Liver (tissue), 9 donors: ENCODE measurements around the gene SPACA5. TPM values are rescaled to one million over a fixed set of nuclear protein-coding genes. Genes with fewer than 3 reads are reported as not detected.

Source experiments
- DNase-seq: peaks from one replicate; pipeline ENCODE4 v3.0.0-alpha.2; 2017; ENCODE audit warnings: low spot score
- H3K27ac ChIP-seq, 2 donors: one replicate each; pipeline ENCODE4 v1.7.0; 2013; ENCODE audit warnings: inconsistent platforms in 2 of 2, low read length in 2 of 2, control low read depth in 1 of 2, low read depth in 1 of 2, mild to moderate bottlenecking in 1 of 2
- H3K27me3 ChIP-seq, 4 donors: one replicate each; pipeline versions ENCODE4 v1.6.1 to v1.7.0; 2013; ENCODE audit warnings: low read length in 3 of 4, inconsistent platforms in 1 of 4, mild to moderate bottlenecking in 1 of 4, moderate library complexity in 1 of 4; ENCODE audit not compliant: control insufficient read depth in 4 of 4, insufficient read depth in 4 of 4
- H3K36me3 ChIP-seq, 4 donors: one replicate each; pipeline versions ENCODE4 v1.6.1 to v1.7.0; 2013; ENCODE audit warnings: low read length in 3 of 4, mild to moderate bottlenecking in 3 of 4, low read depth in 1 of 4, moderate library complexity in 1 of 4; ENCODE audit not compliant: control insufficient read depth in 4 of 4, insufficient read depth in 3 of 4
- H3K4me1 ChIP-seq, 4 donors: one replicate each; pipeline versions ENCODE4 v1.6.1 to v1.7.0; 2013; ENCODE audit warnings: low read length in 3 of 4, mild to moderate bottlenecking in 3 of 4, moderate library complexity in 1 of 4; ENCODE audit not compliant: control insufficient read depth in 4 of 4, insufficient read depth in 4 of 4
- H3K4me3 ChIP-seq, 3 donors: one replicate each; pipeline versions ENCODE4 v1.6.1 to v1.7.0; 2013; ENCODE audit warnings: low read length in 3 of 3, control low read depth in 1 of 3, low read depth in 1 of 3, mild to moderate bottlenecking in 1 of 3
- H3K9ac ChIP-seq, 2 donors: one replicate each; pipeline ENCODE4 v1.7.0; 2013; ENCODE audit warnings: low read length in 2 of 2, mild to moderate bottlenecking in 2 of 2, moderate library complexity in 2 of 2, control low read depth in 1 of 2, low read depth in 1 of 2
- H3K9me3 ChIP-seq, 4 donors: one replicate each; pipeline versions ENCODE4 v1.6.1 to v1.7.0; 2013; ENCODE audit warnings: low read length in 3 of 4; ENCODE audit not compliant: control insufficient read depth in 4 of 4
- CTCF ChIP-seq: fragments of 150-350 bp; IDR thresholded peaks from 2 replicates; pipeline ENCODE4 v1.5.1; 2017; ENCODE audit warnings: improper control_type of control experiment, low read depth, low read length; ENCODE audit not compliant: missing input control
- EGR1 ChIP-seq, 2 donors: IDR thresholded peaks; 2 replicates each; pipeline ENCODE4 v1.6.1; 2016 to 2018; ENCODE audit warnings: antibody characterized with exemption in 2 of 2, low read depth in 2 of 2
- FOXA1 ChIP-seq: IDR thresholded peaks from 2 replicates; pipeline ENCODE4 v1.6.1; 2016; ENCODE audit warnings: antibody characterized with exemption
- FOXA2 ChIP-seq: IDR thresholded peaks from 2 replicates; pipeline ENCODE4 v1.6.1; 2016; ENCODE audit warnings: antibody characterized with exemption
- GABPA ChIP-seq, 2 donors: IDR thresholded peaks in 1 of 2; conservative IDR thresholded peaks in 1 of 2; 2 replicates each; pipeline ENCODE4 v1.6.1; 2016; ENCODE audit warnings: antibody characterized with exemption in 2 of 2, mild to moderate bottlenecking in 1 of 2, moderate library complexity in 1 of 2
- HNF4A ChIP-seq, 2 donors: conservative IDR thresholded peaks; 2 replicates each; pipeline ENCODE4 v1.6.1; 2016; ENCODE audit warnings: antibody characterized with exemption in 2 of 2, mild to moderate bottlenecking in 2 of 2
- HNF4G ChIP-seq: IDR thresholded peaks from 2 replicates; pipeline ENCODE4 v1.6.1; 2016; ENCODE audit warnings: antibody characterized with exemption
- JUND ChIP-seq, 2 donors: IDR thresholded peaks; 2 replicates each; pipeline ENCODE4 v1.6.1; 2016; ENCODE audit warnings: antibody characterized with exemption in 2 of 2
- NR2F2 ChIP-seq: IDR thresholded peaks from 2 replicates; pipeline ENCODE4 v1.6.1; 2016; ENCODE audit warnings: antibody characterized with exemption
- RAD21 ChIP-seq, 2 donors: IDR thresholded peaks; 2 replicates each; pipeline ENCODE4 v1.6.1; 2016; ENCODE audit warnings: antibody characterized with exemption in 2 of 2, mild to moderate bottlenecking in 2 of 2
- RXRA ChIP-seq, 2 donors: IDR thresholded peaks; 2 replicates each; pipeline ENCODE4 v1.6.1; 2017 to 2018; ENCODE audit warnings: antibody characterized with exemption in 2 of 2, mild to moderate bottlenecking in 1 of 2
- SP1 ChIP-seq: IDR thresholded peaks from 2 replicates; pipeline ENCODE4 v1.6.1; 2018; ENCODE audit warnings: antibody characterized with exemption, mild to moderate bottlenecking
- TAF1 ChIP-seq: conservative IDR thresholded peaks from 2 replicates; pipeline ENCODE4 v1.6.1; 2016; ENCODE audit warnings: antibody characterized with exemption, mild to moderate bottlenecking
- YY1 ChIP-seq: IDR thresholded peaks from 2 replicates; pipeline ENCODE4 v1.6.1; 2016; ENCODE audit warnings: antibody characterized with exemption, mild to moderate bottlenecking
- ZBTB33 ChIP-seq: IDR thresholded peaks from 2 replicates; pipeline ENCODE4 v1.6.1; 2016; ENCODE audit warnings: antibody characterized with exemption
- WGBS: extraction: QIAGEN DNeasy Blood & Tissue Kit; methylation state at CpG from one replicate; pipeline ENCODE4 v1.1.7; 2013; 5-methylcytosine and 5-hydroxymethylcytosine counted together
- polyA plus RNA-seq, 2 donors: library from polyadenylated mRNA; stranded (reverse) in 1 of 2; unstranded in 1 of 2; fragments of 200-250 nt in 1 of 2; fragments of >200 nt in 1 of 2; fragmentation: Nextera tagmentation in 1 of 2; extraction: Ambion mirVana in 1 of 2; gene quantifications; one replicate each; pipeline versions ENCODE4 v1.2.1 to v1.2.3, GENCODE V29; 2013 to 2015
- total RNA-seq, 2 donors: library from RNA; depleted of rRNA; stranded (reverse); fragments of >200 nt; gene quantifications; one replicate each; pipeline ENCODE4 v1.2.3, GENCODE V29; 2014
- TF ChIP-seq, protein P1 (sequence below): IDR thresholded peaks from 2 replicates; pipeline ENCODE4 v1.6.1; 2016; ENCODE audit warnings: antibody characterized with exemption
- TF ChIP-seq, protein P2 (sequence below): IDR thresholded peaks from 2 replicates; pipeline ENCODE4 v1.6.1; 2016; ENCODE audit warnings: antibody characterized with exemption
- donor health status: healthy.
- donor health status: healthy.
- donor health status: healthy.
- donor health status: healthy.
- donor health status: healthy.

SPACA5 gene
- total and polyA plus RNA-seq, 4 donors = not detected

GRCh38 chrX:48045410-48046311, 38.9 kb downstream of the SPACA5 start:
- Histone ChIP-seq H3K27me3 (no peaks in the 10 kb centered on the region), H3K27ac (peak overlapping the region in 1 of 2 donors; percentile 18), H3K9ac (no peak overlapping the region), H3K9me3 (peaks cover 0 to 2% (median 0%) of the 10 kb centered on the region in 4 donors), H3K4me3 (no peak overlapping the region), H3K36me3 (no peaks in the 10 kb centered on the region), H3K4me1 (no peaks in the 10 kb centered on the region)
- 78% methylated on average over 8 of the region's 8 CpGs for WGBS
- DNase-seq = no peak
- peak in 1 of 2 donors; percentile 24 for TF ChIP-seq JUND (IDR thresholded peaks at IDR 0.05)
- TF ChIP-seq HNF4A (conservative IDR thresholded peaks at IDR 0.05) = no peak
- TF ChIP-seq CTCF = no peak
- no peak for TF ChIP-seq HNF4G
- TF ChIP-seq NR2F2 = peak; percentile 25

DNA sequence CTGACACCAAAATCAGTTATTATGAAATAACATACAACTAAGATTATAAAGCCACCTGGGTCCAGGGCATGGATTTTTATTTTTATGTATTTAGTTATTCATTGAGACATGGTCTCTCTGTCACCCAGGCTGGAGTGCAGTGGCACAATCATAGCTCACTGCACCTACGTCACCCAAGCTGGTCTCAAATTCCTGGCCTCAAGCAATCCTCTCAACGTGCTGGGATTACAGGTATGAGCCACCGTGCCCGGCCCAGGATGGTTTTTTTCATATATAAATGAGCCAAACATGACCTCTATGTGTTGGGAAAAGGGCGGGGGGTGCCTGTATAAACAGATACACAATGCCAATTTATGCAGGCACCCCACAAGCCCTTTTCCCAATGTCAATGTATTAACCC, 40.1 kb downstream of the SPACA5 start:
- Histone ChIP-seq H3K4me3 (no peak overlapping the region), H3K9me3 (peaks cover 0 to 2% (median 0%) of the 10 kb centered on the region in 4 donors), H3K27me3 (no peaks in the 10 kb centered on the region), H3K27ac (no peak overlapping the region), H3K9ac (no peak overlapping the region), H3K36me3 (no peaks in the 10 kb centered on the region), H3K4me1 (no peaks in the 10 kb centered on the region)
- no peak for DNase-seq
- WGBS = 92% methylated on average over 5 of the region's 5 CpGs
- TF ChIP-seq HNF4G (no peak), TAF1 (no peak), SP1 (no peak), FOXA1 (no peak), ZBTB33 (no peak), CTCF (no peak), JUND (IDR thresholded peaks at IDR 0.05) (no peak), GABPA (IDR thresholded peaks at IDR 0.05 in 1 of 2, conservative IDR thresholded peaks at IDR 0.05 in 1 of 2) (no peak), EGR1 (IDR thresholded peaks at IDR 0.05; ENCODE audit: low read depth in 2 of 2) (no peak), RXRA (IDR thresholded peaks at IDR 0.05) (no peak), YY1 (no peak), RAD21 (IDR thresholded peaks at IDR 0.05) (no peak), HNF4A (conservative IDR thresholded peaks at IDR 0.05) (no peak), FOXA2 (no peak)
- TF ChIP-seq, protein P1, sequence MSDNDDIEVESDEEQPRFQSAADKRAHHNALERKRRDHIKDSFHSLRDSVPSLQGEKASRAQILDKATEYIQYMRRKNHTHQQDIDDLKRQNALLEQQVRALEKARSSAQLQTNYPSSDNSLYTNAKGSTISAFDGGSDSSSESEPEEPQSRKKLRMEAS = no peak
- TF ChIP-seq, protein P2, sequence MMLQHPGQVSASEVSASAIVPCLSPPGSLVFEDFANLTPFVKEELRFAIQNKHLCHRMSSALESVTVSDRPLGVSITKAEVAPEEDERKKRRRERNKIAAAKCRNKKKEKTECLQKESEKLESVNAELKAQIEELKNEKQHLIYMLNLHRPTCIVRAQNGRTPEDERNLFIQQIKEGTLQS = no peak
